GM12878 (cell line): ENCODE data around the gene CSHL1. TPM values are rescaled to one million over a fixed set of nuclear protein-coding genes. Genes with fewer than 3 reads are reported as not detected.

Experiments used
- ATAC-seq: fragments of 200-7000 bp; cut with Tn5 transposase; 3 replicates; pipeline ENCODE4 v1.9.1; 2020; ENCODE audit warnings: mild to moderate bottlenecking, moderate library complexity
- BruUV-seq: library from RNA; stranded (reverse); fragments of 400-500 nt; replicated peaks from 2 replicates; lab custom pipeline; 2021; lab: Mats Ljungman, UMichigan
- CTCF ChIA-PET: fragments of 300-600 bp; sonication (Branson Sonifier 250); formaldehyde crosslinking; extraction: SDS; loops from one replicate; lab custom pipeline; 2021; ENCODE audit warnings: inconsistent platforms; lab: Yijun Ruan, JAX
- POLR2A ChIA-PET: fragments of 350-600 bp; formaldehyde crosslinking; extraction: SDS; loops from one replicate; lab custom pipeline; 2021; ENCODE audit warnings: inconsistent platforms; lab: Charles Lee
- RAD21 ChIA-PET: fragments of 300-600 bp; sonication (Branson Sonifier 250); formaldehyde crosslinking; loops from one replicate; lab custom pipeline; 2023; ENCODE audit warnings: antibody characterized with exemption; ENCODE audit not compliant: unreplicated experiment; lab: Charles Lee
- SMC1A ChIA-PET: fragments of 300-600 bp; sonication (Branson Sonifier 250); formaldehyde crosslinking; loops from one replicate; lab custom pipeline; 2023; ENCODE audit not compliant: unreplicated experiment, uncharacterized antibody; lab: Charles Lee
- DNase-seq: peaks from one replicate; pipeline ENCODE4 v3.0.0-alpha.2; 2011; ENCODE audit warnings: low read depth, low spot score
- FAIRE-seq: peaks from 3 replicates; lab custom pipeline; 2011; peaks lifted over from hg19 to GRCh38; lab: Jason Lieb, UNC
- H2AFZ ChIP-seq: 2 replicates; pipeline ENCODE4 v1.6.0; 2011; ENCODE audit warnings: low read depth, low read length, control low read depth; ENCODE audit not compliant: control insufficient read depth
- H3K27ac ChIP-seq: 2 replicates; pipeline ENCODE4 v1.5.1; 2011; ENCODE audit warnings: control low read depth; ENCODE audit not compliant: control insufficient read depth, insufficient read depth
- H3K27me3 ChIP-seq, 2 experiments: replicated peaks in 1 of 2; 2 replicates each; pipeline versions ENCODE4 v1.6.0 to v1.6.1; 2011; ENCODE audit warnings: low read length in 1 of 2; ENCODE audit not compliant: control insufficient read depth in 2 of 2, insufficient read depth in 2 of 2
- H3K36me3 ChIP-seq, 2 experiments: 2 replicates each; pipeline ENCODE4 v1.5.1; 2011; ENCODE audit warnings: low read length in 1 of 2; ENCODE audit not compliant: control insufficient read depth in 2 of 2, insufficient read depth in 2 of 2
- H3K4me1 ChIP-seq: 2 replicates; pipeline ENCODE4 v1.6.1; 2011; ENCODE audit warnings: mild to moderate bottlenecking, low read length, moderate library complexity, mixed read lengths; ENCODE audit not compliant: control insufficient read depth, insufficient read depth
- H3K4me2 ChIP-seq: 2 replicates; pipeline ENCODE4 v1.6.0; 2011; ENCODE audit warnings: control low read depth; ENCODE audit not compliant: control insufficient read depth, insufficient read depth
- H3K4me3 ChIP-seq: fragments of 200-600 bp; sonication (generic); 2 replicates; pipeline ENCODE4 v1.5.1; 2016
- H3K79me2 ChIP-seq: 2 replicates; pipeline ENCODE4 v1.6.0; 2011; ENCODE audit warnings: low read length; ENCODE audit not compliant: control insufficient read depth, insufficient read depth
- H3K9ac ChIP-seq: 2 replicates; pipeline ENCODE4 v1.8.0; 2011; ENCODE audit warnings: low read length, control low read depth, mixed read lengths; ENCODE audit not compliant: control insufficient read depth, insufficient read depth
- H3K9me3 ChIP-seq: replicated peaks from 3 replicates; pipeline ENCODE4 v1.5.1; 2011; ENCODE audit warnings: mild to moderate bottlenecking, low read length; ENCODE audit not compliant: control insufficient read depth, insufficient read depth
- H4K20me1 ChIP-seq: 2 replicates; pipeline ENCODE4 v1.6.0; 2011; ENCODE audit not compliant: control insufficient read depth, insufficient read depth
- EGR1 ChIP-seq, 2 experiments: IDR thresholded peaks; 1 replicate in 1 of 2; 2 replicates in 1 of 2; pipeline ENCODE4 v1.6.1; 2011 to 2012; ENCODE audit warnings: low read depth in 2 of 2, low read length in 2 of 2, borderline replicate concordance in 1 of 2, mild to moderate bottlenecking in 1 of 2, moderate library complexity in 1 of 2
- NKRF ChIP-seq: fragments of 450-650 bp; conservative IDR thresholded peaks from 2 replicates; pipeline ENCODE4 v1.6.1; 2017; ENCODE audit warnings: mild to moderate bottlenecking, moderate library complexity
- NRF1 ChIP-seq: conservative IDR thresholded peaks from 2 replicates; pipeline ENCODE4 v1.6.1; 2011; ENCODE audit warnings: mild to moderate bottlenecking, low read depth, low read length, improper control_type of control experiment
- SPI1 ChIP-seq: IDR thresholded peaks from 2 replicates; pipeline ENCODE4 v1.6.1; 2011; ENCODE audit warnings: low read depth, mild to moderate bottlenecking, low read length, moderate library complexity, borderline replicate concordance; ENCODE audit not compliant: insufficient read depth
- WGBS: methylation state at CpG from one replicate; pipeline ENCODE4 v1.1.6; 2016; ENCODE audit warnings: low lambda C conversion rate; ENCODE audit not compliant: insufficient replicate concordance, insufficient coverage; ENCODE audit errors: missing lambda C conversion rate; 5-methylcytosine and 5-hydroxymethylcytosine counted together
- in situ Hi-C: fragments of 300-500 bp; cut with MboI; formaldehyde crosslinking; loops from 9 replicates; pipeline ENCODE4 v1.14.3; 2018; ENCODE audit warnings: mixed read lengths
- intact Hi-C: fragments of 100-400 bp; cut with micrococcal nuclease; formaldehyde crosslinking; loops from one replicate; pipeline ENCODE4 v1.14.2; 2022; ENCODE audit not compliant: unreplicated experiment
- polyA plus RNA-seq, 11 experiments: library from polyadenylated mRNA; depleted of rRNA in 4 of 11; unstranded in 6 of 11; stranded (reverse) in 5 of 11; fragments of >200 nt; fragmentation: Nextera tagmentation in 4 of 11; fragmentation: Illumina TruSeq in 1 of 11; extraction: Ambion mirVana in 4 of 11; extraction: Trizol in 1 of 11; gene quantifications; 1 replicate in 1 of 11; 2 replicates in 10 of 11; pipeline versions ENCODE4 v1.2.1 to v1.2.3, GENCODE V29; 2011 to 2016; ENCODE audit warnings: inconsistent platforms in 2 of 11, missing spikeins in 2 of 11, low read depth in 1 of 11
- total RNA-seq, 4 experiments: library from RNA; depleted of rRNA in 3 of 4; stranded (reverse); fragments of >200 nt in 3 of 4; fragmentation: Illumina TruSeq in 1 of 4; extraction: Trizol in 1 of 4; gene quantifications; 2 replicates each; pipeline versions ENCODE4 v1.2.1 to v1.2.3, GENCODE V29; 2013 to 2021

CSHL1 gene
- total and polyA plus RNA-seq, 10 of the 15 experiments (the other 5 are each of a cell fraction or from before 2014, with no cell fraction given): not detected

DNA sequence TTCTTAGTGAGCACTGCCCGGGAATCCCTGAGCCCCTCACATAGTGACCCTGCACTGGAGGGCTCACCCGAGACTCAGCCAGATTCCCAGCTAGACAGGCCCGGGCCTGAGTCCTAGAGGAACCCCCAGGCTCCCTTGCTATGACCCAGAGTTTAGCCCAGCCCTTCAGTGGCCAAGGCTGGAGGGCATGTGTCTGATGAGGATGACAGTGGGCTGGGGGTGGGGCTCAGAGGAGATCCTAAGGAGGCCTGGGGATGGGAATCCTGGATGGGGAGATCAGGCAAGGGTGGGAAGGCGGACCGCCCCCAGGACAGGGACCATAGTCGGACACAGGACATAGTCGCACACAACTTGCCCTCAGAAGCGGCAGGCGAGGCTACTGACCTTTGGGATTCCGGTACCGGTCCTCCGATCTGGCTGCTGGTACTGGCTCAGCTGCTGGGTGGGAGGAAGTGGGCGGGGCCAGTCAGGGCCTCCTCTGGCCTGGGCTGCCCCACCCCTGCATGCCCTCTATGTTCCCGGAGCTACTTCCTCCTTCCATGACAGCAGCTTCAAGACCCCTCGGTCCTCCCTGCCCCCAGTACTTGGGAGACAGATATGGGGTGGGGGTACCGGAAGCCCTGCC is 20.0 kb upstream of the CSHL1 start:
- no TSS peak for BruUV-seq
- Histone ChIP-seq H3K27me3 (no peaks in the 10 kb centered on the region), H3K9ac (peak overlapping the region; percentile 86), H3K27ac (peak overlapping the region; percentile 89), H2AFZ (no peak overlapping the region; the same call in 1 of the 2 replicates), H3K36me3 (peaks cover 7 to 11% of the 10 kb centered on the region in 2 experiments; a peak in 2 of 4 replicates), H3K79me2 (peaks cover 32% of the 10 kb centered on the region), H3K4me2 (peak overlapping the region; percentile 98), H3K9me3 (no peaks in the 10 kb centered on the region), H4K20me1 (no peaks in the 10 kb centered on the region), H3K4me1 (peaks cover 47% of the 10 kb centered on the region), H3K4me3 (peak overlapping the region; percentile 98)
- in situ Hi-C loops (no loop called here), intact Hi-C loops (no loop called here)
- POLR2A ChIA-PET: interaction anchor here (0.6 to 5.9 kb wide), 10 partner anchors 9 to 239 kb away, joined by 3 to 68 read pairs (median 6); partner anchors contain the start of genes ERN1 and ICAM2
- FAIRE-seq (peak; percentile 76), DNase-seq (no peak), ATAC-seq (peak; percentile 80)
- CTCF ChIA-PET: interaction anchor here (0.5 to 8.7 kb wide), 13 partner anchors 9 to 215 kb away, joined by 3 to 153 read pairs (median 4); partner anchors contain the start of genes GH1 and ICAM2
- TF ChIP-seq NKRF (peak; percentile 63; the same call in 1 of the 2 replicates), EGR1 (IDR thresholded peaks at IDR 0.05; ENCODE audit: borderline replicate concordance in 1 of 2, low read depth in 2 of 2, low read length in 2 of 2) (peak in 1 of 2 experiments; percentile 39; a peak in 1 of 3 replicates), SPI1 (peak; percentile 78), NRF1 (no peak)
- RAD21 ChIA-PET: interaction anchor here (0.6 to 9.0 kb wide), 13 partner anchors 11 to 332 kb away, joined by 3 to 130 read pairs (median 4); partner anchors contain the start of genes GH1, ICAM2 and TEX2
- SMC1A ChIA-PET: interaction anchor here (0.6 to 9.0 kb wide), 7 partner anchors 11 to 203 kb away, joined by 3 to 111 read pairs (median 6); partner anchors contain the start of genes GH1 and ICAM2
- WGBS: 4% methylated on average over 16 of the region's 16 CpGs
